B cell (primary cell): ENCODE data around the gene WDR6. TPM values are rescaled to one million over a fixed set of nuclear protein-coding genes. Genes with fewer than 3 reads are reported as not detected.

Source experiments
- ATAC-seq: fragments of 200-7000 bp; cut with Tn5 transposase; one replicate; pipeline ENCODE4 v1.10.0; 2021; ENCODE audit warnings: low read depth, mild to moderate bottlenecking, moderate number of reproducible peaks, moderate library complexity
- CTCF ChIA-PET: fragments of 350-600 bp; sonication (Branson Sonifier 250); formaldehyde crosslinking; loops from one replicate; lab custom pipeline; 2021; ENCODE audit warnings: antibody characterized with exemption, inconsistent platforms; lab: Charles Lee
- POLR2A ChIA-PET: fragments of 350-600 bp; sonication (Branson Sonifier 250); formaldehyde crosslinking; loops from one replicate; lab custom pipeline; 2021; ENCODE audit warnings: antibody characterized with exemption; lab: Charles Lee
- DNase-seq: peaks from one replicate; pipeline ENCODE4 v3.0.0; 2013
- H2AFZ ChIP-seq: 2 replicates; pipeline ENCODE4 v1.6.1; 2012; ENCODE audit warnings: mild to moderate bottlenecking, low read depth, low read length; ENCODE audit not compliant: insufficient read depth, poor library complexity, severe bottlenecking
- H3K27ac ChIP-seq, 2 donors: 1 replicate in 1 of 2; 2 replicates in 1 of 2; pipeline ENCODE4 v1.5.1; 2012 to 2013; ENCODE audit warnings: low read length in 2 of 2, mild to moderate bottlenecking in 2 of 2, moderate library complexity in 1 of 2
- H3K27me3 ChIP-seq, 4 experiments: fragments of 200-600 bp in 1 of 4; sonication (generic) in 1 of 4; replicated peaks in 1 of 4; 1 replicate in 2 of 4; 2 replicates in 2 of 4; pipeline versions ENCODE4 v1.6.1 to v1.7.0; 2013 to 2016; ENCODE audit warnings: low read length in 3 of 4, mild to moderate bottlenecking in 2 of 4, mixed read lengths in 1 of 4, moderate library complexity in 1 of 4; ENCODE audit not compliant: insufficient read depth in 4 of 4, control insufficient read depth in 3 of 4; ENCODE audit errors: control extremely low read depth in 1 of 4
- H3K36me3 ChIP-seq, 2 experiments: replicated peaks in 1 of 2; 1 replicate in 1 of 2; 2 replicates in 1 of 2; pipeline versions ENCODE4 v1.6.1 to v1.7.1; 2013; ENCODE audit warnings: low read length in 1 of 2; ENCODE audit not compliant: insufficient read depth in 2 of 2, control insufficient read depth in 1 of 2; ENCODE audit errors: control extremely low read depth in 1 of 2, extremely low read depth in 1 of 2
- H3K4me1 ChIP-seq, 2 donors: fragments of 200-600 bp in 1 of 2; sonication (generic) in 1 of 2; 1 replicate in 1 of 2; 2 replicates in 1 of 2; pipeline versions ENCODE4 v1.5.1 to v1.6.1; 2013 to 2017; ENCODE audit warnings: low read length in 2 of 2; ENCODE audit not compliant: control insufficient read depth in 2 of 2, insufficient read depth in 2 of 2
- H3K4me2 ChIP-seq: replicated peaks from 2 replicates; pipeline ENCODE3; 2012; ENCODE audit warnings: mild to moderate bottlenecking, low read depth, low read length; ENCODE audit not compliant: poor library complexity, severe bottlenecking
- H3K4me3 ChIP-seq, 5 experiments: fragments of 200-600 bp in 1 of 5; sonication (generic) in 1 of 5; 1 replicate in 3 of 5; 2 replicates in 2 of 5; pipeline versions ENCODE4 v1.5.1 to v1.7.0; 2011 to 2016; ENCODE audit warnings: low read length in 4 of 5, mild to moderate bottlenecking in 4 of 5, low read depth in 2 of 5, control low read depth in 1 of 5, moderate library complexity in 1 of 5; ENCODE audit not compliant: insufficient read depth in 1 of 5; ENCODE audit errors: control extremely low read depth in 1 of 5, extremely low read depth in 1 of 5
- H3K79me2 ChIP-seq: fragments of 200-600 bp; sonication (generic); one replicate; pipeline ENCODE4 v1.6.0; 2016; ENCODE audit warnings: low read length; ENCODE audit not compliant: control insufficient read depth, insufficient read depth
- H3K9ac ChIP-seq: fragments of 200-600 bp; sonication (generic); 2 replicates; pipeline ENCODE4 v1.6.1; 2017; ENCODE audit warnings: mild to moderate bottlenecking, low read length, moderate library complexity
- H3K9me3 ChIP-seq, 3 donors: one replicate each; pipeline versions ENCODE4 v1.6.1 to v1.7.1; 2013; ENCODE audit warnings: low read length in 2 of 3; ENCODE audit not compliant: control insufficient read depth in 2 of 3, insufficient read depth in 1 of 3; ENCODE audit errors: control extremely low read depth in 1 of 3
- H4K20me1 ChIP-seq: 2 replicates; pipeline ENCODE4 v1.6.0; 2012; ENCODE audit warnings: mild to moderate bottlenecking, low read length; ENCODE audit not compliant: insufficient read depth, control insufficient read depth, poor library complexity, severe bottlenecking
- H3K27ac Mint-ChIP-seq: one replicate; pipeline ENCODE4 v1.8.0; 2021; ENCODE audit warnings: mixed read lengths
- H3K27me3 Mint-ChIP-seq: one replicate; pipeline ENCODE4 v1.8.0; 2021; ENCODE audit warnings: mixed read lengths
- H3K4me1 Mint-ChIP-seq: one replicate; pipeline ENCODE4 v1.8.0; 2021; ENCODE audit warnings: mixed read lengths
- H3K4me3 Mint-ChIP-seq: one replicate; pipeline ENCODE4 v1.8.0; 2021; ENCODE audit warnings: mixed read lengths
- H3K9me3 Mint-ChIP-seq: one replicate; pipeline ENCODE4 v1.8.0; 2022; ENCODE audit warnings: mixed read lengths; ENCODE audit not compliant: insufficient read depth
- CTCF ChIP-seq: fragments of 200-600 bp; IDR thresholded peaks from one replicate; pipeline ENCODE4 v1.8.0; 2022; ENCODE audit warnings: antibody characterized with exemption, mild to moderate bottlenecking
- EZH2 ChIP-seq: IDR thresholded peaks from 2 replicates; pipeline ENCODE4 v1.6.1; 2012; ENCODE audit warnings: borderline replicate concordance, low read depth, mild to moderate bottlenecking, moderate library complexity, low read length; ENCODE audit not compliant: insufficient read depth, poor library complexity, severe bottlenecking
- WGBS: methylation state at CpG from one replicate; pipeline ENCODE4 v1.1.5; 2013; ENCODE audit warnings: missing lambda C conversion rate; ENCODE audit not compliant: insufficient coverage; 5-methylcytosine and 5-hydroxymethylcytosine counted together
- intact Hi-C: fragments of 100-400 bp; cut with micrococcal nuclease; formaldehyde crosslinking; loops from one replicate; pipeline ENCODE4 v1.10.0; 2022
- polyA plus RNA-seq: library from polyadenylated mRNA; depleted of rRNA; stranded (reverse); fragments of >200 nt; gene quantifications from 2 replicates; pipeline ENCODE4 v1.2.3, GENCODE V29; 2012
- total RNA-seq, 2 donors: library from RNA; stranded (reverse); fragments of 120-200 nt in 1 of 2; gene quantifications; 1 replicate in 1 of 2; 2 replicates in 1 of 2; pipeline versions ENCODE4 v1.2.3 to v1.2.4, GENCODE V29; 2013 to 2022

The WDR6 gene
- total and polyA plus RNA-seq, 2 donors (not counting 1 experiment from before 2014, with no cell fraction given) = 287 to 317 TPM

- DNase-seq = peak; percentile 41
Measured at GRCh38 chr3:49022688-49023171, 15.5 kb downstream of the WDR6 start.

More at GRCh38 chr3:49022688-49023171, 15.5 kb downstream of the WDR6 start:
- H3K27me3 Mint-ChIP-seq = no peaks in the 10 kb centered on the region
- H3K9me3 Mint-ChIP-seq = no peaks in the 10 kb centered on the region
- Histone ChIP-seq H2AFZ (peak overlapping the region; percentile 89), H3K4me1 (peaks cover 30 to 55% of the 10 kb centered on the region in 2 donors), H3K27me3 (no peaks in the 10 kb centered on the region), H3K9me3 (no peaks in the 10 kb centered on the region), H3K9ac (peak overlapping the region; percentile 98), H3K79me2 (peaks cover 45% of the 10 kb centered on the region), H3K4me3 (peak overlapping the region; percentile 7 to 92 (median 89)), H4K20me1 (peaks cover under 1% of the 10 kb centered on the region), H3K27ac (peak overlapping the region; percentile 96 to 98), H3K36me3 (peaks cover 0 to 36% of the 10 kb centered on the region in 2 experiments), H3K4me2 (peak overlapping the region; percentile 98)
- CTCF ChIA-PET = interaction anchor here (1.9 to 3.7 kb wide), 4 partner anchors 9 to 33 kb away, joined by 10 to 52 read pairs (median 34); partner anchors contain the start of genes P4HTM and WDR6
- peak overlapping the region; percentile 96 for H3K4me3 Mint-ChIP-seq
- 28% methylated on average over 9 of the region's 12 CpGs for WGBS
- no peak for ATAC-seq
- H3K4me1 Mint-ChIP-seq = peaks cover 63% of the 10 kb centered on the region
- POLR2A ChIA-PET = interaction anchor here (1.6 to 6.4 kb wide), 5 partner anchors 15 to 104 kb away, joined by 7 to 116 read pairs (median 14); partner anchors contain the start of genes ARIH2, P4HTM, QRICH1 and USP19
- intact Hi-C loops = loop anchor here (5.0 to 10.0 kb wide), 2 partner anchors 308 to 465 kb away; partner anchors contain the start of genes IP6K2 and PFKFB4
- TF ChIP-seq EZH2 (no peak), CTCF (no peak)
- peak overlapping the region; percentile 97 for H3K27ac Mint-ChIP-seq
